OCI-LY7 (cell line): ENCODE results near the gene TMEM147.

Source experiments
- EZH2phosphoT487 ChIP-seq: fragments of 200-600 bp; sonication (generic); IDR thresholded peaks from 2 replicates; pipeline ENCODE4 v1.6.1; 2018; ENCODE audit warnings: low read depth, borderline replicate concordance, mild to moderate bottlenecking, mixed run types, antibody characterized with exemption, low read length, moderate library complexity, mixed read lengths
- TF ChIP-seq, protein P1 (sequence below): fragments of 200-600 bp; sonication (generic); conservative IDR thresholded peaks from 2 replicates; pipeline ENCODE4 v1.5.1; 2014; ENCODE audit warnings: mild to moderate bottlenecking, antibody characterized with exemption, low read length, moderate library complexity, mixed read lengths

- TF ChIP-seq, protein P1, sequence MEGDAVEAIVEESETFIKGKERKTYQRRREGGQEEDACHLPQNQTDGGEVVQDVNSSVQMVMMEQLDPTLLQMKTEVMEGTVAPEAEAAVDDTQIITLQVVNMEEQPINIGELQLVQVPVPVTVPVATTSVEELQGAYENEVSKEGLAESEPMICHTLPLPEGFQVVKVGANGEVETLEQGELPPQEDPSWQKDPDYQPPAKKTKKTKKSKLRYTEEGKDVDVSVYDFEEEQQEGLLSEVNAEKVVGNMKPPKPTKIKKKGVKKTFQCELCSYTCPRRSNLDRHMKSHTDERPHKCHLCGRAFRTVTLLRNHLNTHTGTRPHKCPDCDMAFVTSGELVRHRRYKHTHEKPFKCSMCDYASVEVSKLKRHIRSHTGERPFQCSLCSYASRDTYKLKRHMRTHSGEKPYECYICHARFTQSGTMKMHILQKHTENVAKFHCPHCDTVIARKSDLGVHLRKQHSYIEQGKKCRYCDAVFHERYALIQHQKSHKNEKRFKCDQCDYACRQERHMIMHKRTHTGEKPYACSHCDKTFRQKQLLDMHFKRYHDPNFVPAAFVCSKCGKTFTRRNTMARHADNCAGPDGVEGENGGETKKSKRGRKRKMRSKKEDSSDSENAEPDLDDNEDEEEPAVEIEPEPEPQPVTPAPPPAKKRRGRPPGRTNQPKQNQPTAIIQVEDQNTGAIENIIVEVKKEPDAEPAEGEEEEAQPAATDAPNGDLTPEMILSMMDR = no peak
- TF ChIP-seq EZH2phosphoT487 = no peak
Observed at GRCh38 chr19:35507561-35507960, 37.9 kb upstream of the TMEM147 start.
